Activated CD8-positive, alpha-beta memory T cell treated with anti-CD3 and anti-CD28 coated beads, Interleukin-2, amount 50 U/mL, for 4 hours (primary cell): ENCODE results near the gene CHAT.

Experiments
- DNase-seq: peaks from one replicate; pipeline ENCODE4 v3.0.0-alpha.2; 2020

Gene CHAT

GRCh38 chr10:49690698-49691356 lies 77.0 kb downstream of the CHAT start:
- no peak for DNase-seq

DNA sequence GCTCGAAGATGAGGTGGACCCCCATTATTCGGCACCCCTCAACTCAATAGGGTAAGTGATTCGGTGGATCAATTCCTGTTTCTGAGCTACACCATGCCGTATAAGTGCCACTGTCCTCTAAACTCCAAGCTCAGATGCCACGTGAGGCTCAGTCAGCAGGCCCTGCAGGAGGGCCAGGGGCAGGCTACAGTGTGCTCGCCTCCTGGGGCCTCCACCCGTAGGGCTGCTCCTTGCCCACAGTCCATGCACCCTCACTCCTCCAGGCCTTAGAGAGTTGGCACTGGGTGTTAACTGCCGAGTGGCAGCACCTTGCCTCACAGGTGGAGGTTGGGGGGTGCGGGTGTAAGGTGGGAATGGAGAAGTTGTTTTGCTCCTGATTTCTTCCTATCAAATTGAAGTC lies 77.8 kb downstream of the CHAT start:
- no peak for DNase-seq

DNA sequence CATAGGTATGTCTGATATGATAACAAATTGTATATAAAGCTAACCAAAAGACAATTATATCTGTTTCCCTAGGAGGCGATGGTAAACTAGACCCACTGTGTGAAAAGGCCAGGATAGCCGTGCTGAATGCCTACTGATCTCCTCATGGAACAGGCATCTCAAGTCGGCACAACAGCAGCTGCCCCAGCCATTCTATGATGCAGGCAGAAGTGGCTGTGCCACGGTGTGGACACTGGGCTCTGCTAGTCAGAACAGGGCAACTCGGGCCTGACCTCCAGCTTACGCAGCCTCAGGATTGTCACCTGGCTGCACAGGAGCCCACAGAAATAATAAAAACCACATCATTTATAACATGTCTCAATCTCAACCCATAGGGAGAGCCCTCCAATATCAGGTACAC lies 80.6 kb downstream of the CHAT start:
- DNase-seq = no peak

GRCh38 chr10:49696311-49696710 lies 82.5 kb downstream of the CHAT start:
- no peak for DNase-seq

DNA sequence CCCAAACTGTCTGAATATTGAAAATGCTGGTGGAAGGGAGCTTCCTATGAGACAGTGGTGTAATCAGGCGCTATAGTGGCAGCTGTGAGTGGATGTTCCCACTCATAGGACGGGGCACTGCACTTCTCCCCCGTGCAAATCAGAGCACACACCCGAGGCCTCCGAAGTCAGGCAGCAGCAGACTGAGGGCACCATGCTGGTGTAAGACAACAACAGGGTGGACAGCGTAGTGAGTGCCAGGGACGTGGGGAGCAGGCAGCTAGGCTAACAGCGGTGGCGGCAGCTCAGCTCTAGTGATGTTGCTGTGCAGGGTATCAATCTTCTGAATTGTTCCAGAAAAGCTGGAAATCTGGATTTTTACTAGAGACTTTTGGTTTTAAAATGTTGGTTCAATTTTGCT lies 84.8 kb downstream of the CHAT start:
- no peak for DNase-seq

- DNase-seq = no peak
Measured at GRCh38 chr10:49700211-49700610, 86.4 kb downstream of the CHAT start.

DNA sequence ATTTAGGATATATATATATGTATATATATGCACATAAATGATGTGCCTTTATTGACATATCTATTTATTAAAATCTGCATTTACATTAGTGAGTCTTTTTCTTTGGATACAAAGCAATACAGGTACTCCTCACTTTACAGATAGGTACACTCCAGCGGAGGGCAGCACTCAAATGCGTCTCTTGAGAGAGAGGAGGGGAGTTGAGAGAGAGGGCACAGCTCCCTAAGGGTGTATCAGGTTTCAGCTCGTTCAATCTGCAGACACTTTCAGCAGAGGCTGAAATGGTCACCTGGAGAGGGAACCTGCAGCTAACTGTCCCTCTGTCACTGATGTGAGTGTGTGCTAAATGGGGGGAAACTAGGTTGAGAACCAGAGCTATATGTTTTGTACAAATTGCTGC lies 87.2 kb downstream of the CHAT start:
- no peak for DNase-seq

- DNase-seq = no peak
Measured at GRCh38 chr10:49707585-49707984, 93.7 kb downstream of the CHAT start.

- DNase-seq = no peak
Measured at GRCh38 chr10:49709934-49710333, 96.1 kb downstream of the CHAT start.

DNA sequence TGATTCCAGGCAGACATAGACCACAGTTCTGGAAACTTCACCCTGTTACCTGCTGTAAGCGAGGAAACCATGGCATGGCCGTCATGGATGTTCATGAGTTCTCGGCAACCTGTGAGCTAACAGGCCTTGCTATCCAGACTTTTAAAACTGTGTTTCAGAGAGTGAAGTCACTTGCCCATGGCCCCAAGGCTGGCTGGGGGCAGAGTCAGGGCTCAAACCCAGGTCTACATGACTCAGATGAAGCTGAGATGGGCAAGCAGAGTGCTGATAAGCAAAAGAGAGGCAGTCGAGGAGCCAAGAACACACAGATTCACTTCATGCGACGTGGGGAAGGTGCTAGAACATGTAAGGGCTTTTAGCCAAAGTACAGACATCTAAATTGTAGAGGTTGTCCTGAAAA lies 97.1 kb downstream of the CHAT start:
- no peak for DNase-seq

DNA sequence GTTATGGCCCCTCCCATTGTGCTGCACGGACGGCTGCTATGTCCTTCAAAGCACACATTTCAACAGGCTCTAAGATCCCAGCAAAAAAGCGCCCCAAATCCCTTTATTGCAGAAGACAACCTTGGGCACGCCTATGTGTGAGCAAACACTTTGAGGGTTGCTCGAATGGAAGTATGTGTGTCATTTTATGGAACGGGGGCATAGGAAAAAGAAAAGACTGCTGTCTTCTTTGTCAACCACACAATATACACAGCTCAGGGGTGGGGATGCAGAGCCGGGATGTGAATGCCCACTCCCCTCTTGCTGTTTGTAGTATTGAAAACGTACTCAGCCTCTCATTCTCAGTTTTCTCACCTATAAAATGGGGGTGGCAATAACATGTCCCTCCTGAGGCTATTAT lies 97.6 kb downstream of the CHAT start:
- DNase-seq = no peak

- no peak for DNase-seq
Measured at GRCh38 chr10:49713266-49713665, 99.4 kb downstream of the CHAT start.
